Ascending aorta (tissue), 2 donors: Measurements from ENCODE around the gene ZFAND6. TPM values are rescaled to one million over a fixed set of nuclear protein-coding genes. Genes with fewer than 3 reads are reported as not detected.

ENCODE experiments used
- DNase-seq, 2 donors: peaks; one replicate each; pipeline ENCODE4 v3.0.0-alpha.2; 2019; ENCODE audit warnings: low spot score in 2 of 2
- H3K27ac ChIP-seq, 2 donors: fragments of 200-600 bp; sonication (generic); one replicate each; pipeline ENCODE4 v1.5.1; 2016 to 2017; ENCODE audit warnings: mild to moderate bottlenecking in 1 of 2
- H3K27me3 ChIP-seq: fragments of 200-600 bp; sonication (generic); one replicate; pipeline ENCODE4 v1.5.1; 2017
- H3K36me3 ChIP-seq, 2 donors: fragments of 200-600 bp; sonication (generic); one replicate each; pipeline ENCODE4 v1.5.1; 2016
- H3K4me1 ChIP-seq, 2 donors: fragments of 200-600 bp; sonication (generic); one replicate each; pipeline ENCODE4 v1.5.1; 2016 to 2017; ENCODE audit warnings: mild to moderate bottlenecking in 1 of 2
- H3K4me3 ChIP-seq, 2 donors: fragments of 200-600 bp; sonication (generic); one replicate each; pipeline ENCODE4 v1.5.1; 2016 to 2017; ENCODE audit warnings: mild to moderate bottlenecking in 1 of 2
- H3K9me3 ChIP-seq, 2 donors: fragments of 200-600 bp; sonication (generic); one replicate each; pipeline ENCODE4 v1.5.1; 2016
- intact Hi-C: fragments of 100-400 bp; cut with DNase I; formaldehyde crosslinking; loops from one replicate; pipeline ENCODE4 v1.15.1; 2023
- total RNA-seq: library from RNA; depleted of rRNA; stranded (reverse); fragments of >200 nt; gene quantifications from one replicate; pipeline ENCODE4 v1.1.0, GENCODE V29; 2016
- TF ChIP-seq, protein P1 (sequence below), 3 experiments: fragments of 200-600 bp in 2 of 3; fragments of 450-650 bp in 1 of 3; sonication (generic) in 2 of 3; IDR thresholded peaks; one replicate each; pipeline ENCODE4 v1.5.1; 2016 to 2019; ENCODE audit warnings: antibody characterized with exemption in 3 of 3, mild to moderate bottlenecking in 1 of 3, moderate library complexity in 1 of 3

ZFAND6 gene
- total RNA-seq, 1 donor from 2014 or later, result 49.6 TPM

DNA sequence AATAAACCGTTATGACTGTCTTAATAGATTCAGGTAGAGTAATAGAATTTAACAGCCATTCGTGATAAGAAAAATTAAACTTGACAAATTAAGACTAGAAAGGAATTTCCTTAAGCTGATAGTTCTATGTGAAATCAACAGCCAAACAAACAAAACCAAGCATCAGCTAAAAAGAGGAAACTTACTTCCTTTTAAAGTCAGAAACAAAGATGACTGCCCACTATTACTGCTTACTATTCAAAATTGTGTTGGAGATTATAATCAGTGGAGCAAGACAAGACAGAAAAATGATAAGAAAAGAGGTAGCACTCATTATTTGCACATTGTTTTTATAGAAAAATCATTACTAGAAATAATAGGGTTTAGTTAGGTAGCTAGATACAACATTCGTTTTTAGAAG, 79.5 kb downstream of the ZFAND6 start:
- no peak overlapping the region for H3K4me3 ChIP-seq
- no peak for DNase-seq
- intact Hi-C loops, result no loop called here
- H3K27ac ChIP-seq, result no peak overlapping the region
- TF ChIP-seq, protein P1, sequence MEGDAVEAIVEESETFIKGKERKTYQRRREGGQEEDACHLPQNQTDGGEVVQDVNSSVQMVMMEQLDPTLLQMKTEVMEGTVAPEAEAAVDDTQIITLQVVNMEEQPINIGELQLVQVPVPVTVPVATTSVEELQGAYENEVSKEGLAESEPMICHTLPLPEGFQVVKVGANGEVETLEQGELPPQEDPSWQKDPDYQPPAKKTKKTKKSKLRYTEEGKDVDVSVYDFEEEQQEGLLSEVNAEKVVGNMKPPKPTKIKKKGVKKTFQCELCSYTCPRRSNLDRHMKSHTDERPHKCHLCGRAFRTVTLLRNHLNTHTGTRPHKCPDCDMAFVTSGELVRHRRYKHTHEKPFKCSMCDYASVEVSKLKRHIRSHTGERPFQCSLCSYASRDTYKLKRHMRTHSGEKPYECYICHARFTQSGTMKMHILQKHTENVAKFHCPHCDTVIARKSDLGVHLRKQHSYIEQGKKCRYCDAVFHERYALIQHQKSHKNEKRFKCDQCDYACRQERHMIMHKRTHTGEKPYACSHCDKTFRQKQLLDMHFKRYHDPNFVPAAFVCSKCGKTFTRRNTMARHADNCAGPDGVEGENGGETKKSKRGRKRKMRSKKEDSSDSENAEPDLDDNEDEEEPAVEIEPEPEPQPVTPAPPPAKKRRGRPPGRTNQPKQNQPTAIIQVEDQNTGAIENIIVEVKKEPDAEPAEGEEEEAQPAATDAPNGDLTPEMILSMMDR (IDR thresholded peaks at IDR 0.05), result no peak
- H3K4me1 ChIP-seq, result no peaks in the 10 kb centered on the region
- no peaks in the 10 kb centered on the region for H3K9me3 ChIP-seq
- H3K27me3 ChIP-seq, result no peaks in the 10 kb centered on the region
- H3K36me3 ChIP-seq, result peaks cover 4 to 23% of the 10 kb centered on the region in 2 donors

DNA sequence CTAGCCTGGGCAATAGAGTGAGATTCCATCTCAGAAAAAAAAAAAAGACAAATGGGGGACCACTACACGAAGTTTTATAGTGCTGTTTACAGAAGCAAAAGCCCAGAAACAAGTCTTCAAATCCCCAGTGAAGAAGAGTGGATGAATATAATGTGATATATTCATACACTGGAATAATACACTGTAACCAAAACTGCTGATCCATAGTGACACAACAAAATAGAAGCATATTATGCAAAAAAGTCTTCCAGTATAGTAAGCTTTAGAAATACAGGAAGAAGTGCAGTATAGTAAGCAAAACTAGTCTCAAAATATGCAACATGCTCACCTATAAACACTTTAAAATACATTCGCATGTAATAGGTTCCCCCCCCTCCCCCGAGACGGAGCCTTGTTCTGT, 81.4 kb downstream of the ZFAND6 start:
- Histone ChIP-seq H3K27me3 (no peaks in the 10 kb centered on the region), H3K9me3 (no peaks in the 10 kb centered on the region), H3K36me3 (peaks cover 0 to 7% of the 10 kb centered on the region in 2 donors), H3K27ac (no peak overlapping the region), H3K4me1 (no peaks in the 10 kb centered on the region), H3K4me3 (no peak overlapping the region)
- no peak for DNase-seq
- TF ChIP-seq, protein P1 (IDR thresholded peaks at IDR 0.05), result no peak
- intact Hi-C loops, result no loop called here

DNA sequence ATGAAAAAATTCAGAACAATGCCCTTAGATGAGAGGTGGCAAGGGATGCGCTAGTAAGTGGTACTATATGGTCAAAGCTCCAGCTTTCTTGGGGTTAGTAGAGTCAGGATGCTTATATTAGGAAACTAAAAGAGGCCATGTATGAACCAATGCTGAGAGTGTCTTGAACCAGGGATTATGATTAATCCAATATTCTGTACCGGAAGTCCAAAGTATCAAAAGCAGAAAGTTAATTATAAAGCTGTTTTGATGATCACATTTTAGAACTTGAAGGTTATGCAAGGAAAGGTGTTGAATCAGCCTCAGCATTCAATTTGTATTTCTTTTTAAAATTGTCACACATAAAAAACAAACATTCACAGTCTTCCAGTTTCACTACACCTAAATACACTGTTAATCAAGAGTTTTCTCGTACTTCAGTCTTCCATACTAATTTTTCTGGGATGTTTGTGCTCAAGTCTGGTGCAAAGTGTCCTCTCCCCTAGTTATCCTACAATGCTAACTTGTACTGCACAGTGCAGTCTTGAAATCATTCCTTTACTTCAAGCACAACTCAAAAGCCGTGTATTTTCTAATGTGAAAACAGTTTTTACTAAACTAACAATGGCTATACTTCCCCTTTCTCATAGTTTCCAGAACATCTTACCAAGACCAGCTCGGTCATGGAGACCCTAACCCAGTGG, 82.6 kb downstream of the ZFAND6 start:
- Histone ChIP-seq H3K9me3 (no peaks in the 10 kb centered on the region), H3K4me1 (no peaks in the 10 kb centered on the region), H3K4me3 (no peak overlapping the region), H3K36me3 (peaks cover 0 to 2% of the 10 kb centered on the region in 2 donors), H3K27me3 (no peaks in the 10 kb centered on the region), H3K27ac (no peak overlapping the region)
- intact Hi-C loops, result no loop called here
- DNase-seq, result no peak
- TF ChIP-seq, protein P1 (IDR thresholded peaks at IDR 0.05), result no peak

DNA sequence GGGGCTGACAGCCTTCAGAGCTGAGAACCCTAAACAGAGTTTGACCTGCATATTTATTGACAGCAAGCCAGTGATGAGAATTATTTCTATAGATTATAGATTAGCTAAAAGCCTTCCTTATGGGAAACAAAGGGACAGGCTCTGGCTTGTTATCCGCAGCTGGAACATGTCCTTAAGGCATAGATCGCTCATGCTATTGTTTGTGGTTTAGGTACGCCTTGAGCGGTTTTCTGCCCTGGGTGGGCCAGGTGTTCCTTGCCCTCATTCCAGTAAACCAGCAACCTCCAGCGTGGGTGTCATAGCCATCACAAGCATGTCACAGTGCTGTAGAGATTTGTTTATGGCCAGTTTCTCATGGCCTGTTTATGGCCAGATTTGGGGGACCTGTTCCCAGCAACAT, 83.2 kb downstream of the ZFAND6 start:
- intact Hi-C loops, result no loop called here
- no peak for DNase-seq

DNA sequence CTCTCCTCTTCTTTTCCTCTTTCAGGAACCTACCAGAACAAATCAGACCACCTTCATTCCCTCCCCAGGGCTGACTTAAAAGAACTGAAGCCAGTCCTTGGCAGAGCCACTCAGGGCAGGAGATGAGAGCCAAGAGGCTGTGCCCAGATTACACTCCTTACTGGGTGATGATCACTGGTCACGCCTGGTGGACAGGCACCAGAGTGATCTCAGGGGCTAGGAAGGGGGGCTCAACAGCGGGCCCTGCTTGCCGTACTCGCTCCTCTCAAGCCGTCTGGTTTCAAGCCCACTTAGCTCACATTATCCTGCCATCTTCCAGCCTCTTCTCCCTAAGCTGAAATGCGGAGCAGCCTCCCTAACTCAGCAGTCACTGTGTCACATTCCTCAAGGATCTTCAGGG, 91.7 kb downstream of the ZFAND6 start:
- TF ChIP-seq, protein P1 (IDR thresholded peaks at IDR 0.05), result no peak
- Histone ChIP-seq H3K27ac (peak overlapping the region; percentile 73 to 83), H3K4me1 (peaks cover 4 to 13% of the 10 kb centered on the region in 2 donors), H3K9me3 (no peaks in the 10 kb centered on the region), H3K4me3 (no peak overlapping the region), H3K27me3 (no peaks in the 10 kb centered on the region), H3K36me3 (no peaks in the 10 kb centered on the region)
- intact Hi-C loops, result loop anchor here (5.0 to 10.0 kb wide), 2 partner anchors 254 to 854 kb away; partner anchors contain the start of genes MTHFS and TLNRD1
- DNase-seq, result no peak

More for the DNA sequence above, 83.2 kb downstream of the ZFAND6 start:
- Histone ChIP-seq H3K27me3 (no peaks in the 10 kb centered on the region), H3K4me3 (no peak overlapping the region), H3K36me3 (no peaks in the 10 kb centered on the region), H3K4me1 (no peaks in the 10 kb centered on the region), H3K9me3 (no peaks in the 10 kb centered on the region), H3K27ac (no peak overlapping the region)
- TF ChIP-seq, protein P1 (IDR thresholded peaks at IDR 0.05), result no peak
